Heart right ventricle (tissue), 16 donors: Measurements from ENCODE around the gene EVC. TPM values are rescaled to one million over a fixed set of nuclear protein-coding genes. Genes with fewer than 3 reads are reported as not detected.

Experiments
- ATAC-seq, 8 donors: fragments of 200-7000 bp; cut with Tn5 transposase; one replicate each; pipeline ENCODE4 v1.9.1; 2020; ENCODE audit warnings: mild to moderate bottlenecking in 8 of 8, moderate library complexity in 8 of 8, moderate number of reproducible peaks in 1 of 8
- DNase-seq, 2 donors: peaks; one replicate each; pipeline ENCODE4 v3.0.0-alpha.2; 2020
- H3K27ac ChIP-seq, 10 donors: fragments of 200-600 bp; sonication (generic) in 2 of 10; one replicate each; pipeline versions ENCODE4 v1.5.0 to v1.8.0; 2020 to 2022; ENCODE audit warnings: mild to moderate bottlenecking in 3 of 10
- H3K27me3 ChIP-seq, 7 donors: fragments of 200-600 bp; one replicate each; pipeline ENCODE4 v1.8.0; 2021 to 2022; ENCODE audit warnings: mild to moderate bottlenecking in 2 of 7
- H3K36me3 ChIP-seq, 9 donors: fragments of 200-600 bp; sonication (generic) in 1 of 9; one replicate each; pipeline versions ENCODE4 v1.5.0 to v1.8.0; 2020 to 2022; ENCODE audit warnings: mild to moderate bottlenecking in 2 of 9
- H3K4me1 ChIP-seq, 9 donors: fragments of 200-600 bp; sonication (generic) in 1 of 9; one replicate each; pipeline versions ENCODE4 v1.5.0 to v1.8.0; 2020 to 2022; ENCODE audit warnings: mild to moderate bottlenecking in 4 of 9
- H3K4me3 ChIP-seq, 10 donors: fragments of 200-600 bp; sonication (generic) in 2 of 10; one replicate each; pipeline versions ENCODE4 v1.5.0 to v1.8.0; 2020 to 2022; ENCODE audit warnings: mild to moderate bottlenecking in 7 of 10, moderate library complexity in 2 of 10
- H3K9me3 ChIP-seq, 11 donors: fragments of 200-600 bp in 10 of 11; sonication (generic) in 2 of 11; one replicate each; pipeline versions ENCODE4 v1.5.0 to v1.8.0; 2013 to 2022; ENCODE audit warnings: mild to moderate bottlenecking in 2 of 11, control low read depth in 1 of 11, moderate library complexity in 1 of 11
- WGBS, 2 donors: extraction: QIAGEN DNeasy Blood & Tissue Kit; methylation state at CpG; one replicate each; pipeline ENCODE4 v1.1.7; 2013; ENCODE audit warnings: inconsistent platforms in 1 of 2; 5-methylcytosine and 5-hydroxymethylcytosine counted together
- intact Hi-C, 10 donors: fragments of 100-400 bp; cut with DNase I; formaldehyde crosslinking; loops; one replicate each; pipeline versions ENCODE4 v1.11.1 to v1.14.2; 2022
- polyA plus RNA-seq, 2 donors: library from polyadenylated mRNA; stranded (reverse); fragments of 200-250 nt; gene quantifications; one replicate each; pipeline ENCODE4 v1.2.3, GENCODE V29; 2013
- total RNA-seq, 10 donors: library from RNA; stranded (reverse); fragmentation: NEBNext Ultra II Directional in 3 of 10; extraction: Animal tissue kit (Norgen Biotek cat#: 25700) in 3 of 10; gene quantifications; one replicate each; pipeline versions ENCODE4 v1.2.1 to v1.2.4, GENCODE V29; 2021 to 2023
- TF ChIP-seq, protein P1 (sequence below), 9 donors: fragments of 200-600 bp; sonication (generic) in 2 of 9; IDR thresholded peaks; one replicate each; pipeline versions ENCODE4 v1.5.0 to v1.8.0; 2021 to 2022; ENCODE audit warnings: antibody characterized with exemption in 9 of 9, mild to moderate bottlenecking in 5 of 9, moderate library complexity in 1 of 9
- donor health status: Arrhythmogenic right ventricular cardiomyopathy.
- donor health status: ischemic (EF 13 %, LVEDD 7.1; RV severe dilation, severe dysfunction).
- donor health status: healthy with polysubstance abuse.
- donor health status: DM: no; HTN: yes; CAD: no.
- donor health status: DM: no; HTN: no; CAD: no.
- donor health status: ischemic (EF 25% LVEDD 6.9; RV normal size, moderate dysfunction).
- donor health status: ischemic (EF 25% LVEDD 5.7; RV mildly dilated, moderate dysfunction).
- donor health status: healthy.
- donor health status: DM: yes; HTN: yes; CAD: no.
- donor health status: Ischemic cardiomyopathy.
- donor health status: ischemic (EF 35%, LVEDD 5.7; RV mildly dilated, moderate dysfunction).
- donor health status: nonischemic (EF 11% LVEDD 7.7; RV severe dilation, severe dysfunction).
- donor health status: DM: yes; HTN: yes; CAD: no.
- donor health status: PGD.
- donor health status: ischemic (EF 29% LVEDD 5.4; RV normal size, mild dysfunction).
- donor health status: nonischemic (EF 23%, LVEDD 6.1; RV moderate dilation, normal function).

Gene EVC
- total and polyA plus RNA-seq, 12 donors: 0.97 to 7.5 (median 4.8) TPM

DNA sequence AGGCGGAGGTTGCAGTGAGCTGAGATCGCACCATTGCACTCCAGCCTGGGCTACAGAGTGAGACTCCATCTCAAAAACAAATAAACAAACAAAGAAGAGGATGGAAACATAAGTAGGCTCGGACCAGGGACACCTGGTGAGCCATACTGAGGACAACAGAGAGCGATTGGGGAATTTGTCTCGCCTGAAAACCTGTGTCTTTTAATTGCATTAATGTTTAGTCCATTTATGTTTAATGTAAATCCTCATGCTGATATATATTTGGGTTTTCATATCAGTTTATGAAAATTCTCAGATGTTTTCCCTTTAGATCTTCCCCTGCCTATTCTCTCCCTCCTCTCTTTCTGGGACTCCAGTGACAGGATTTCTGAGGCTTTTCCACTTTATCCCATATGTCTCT lies 84.6 kb downstream of the EVC start:
- Histone ChIP-seq H3K27me3 (no peaks in the 10 kb centered on the region), H3K36me3 (peaks cover 0 to 40% (median 0%) of the 10 kb centered on the region in 9 donors), H3K4me3 (no peak overlapping the region), H3K9me3 (no peaks in the 10 kb centered on the region), H3K4me1 (no peaks in the 10 kb centered on the region), H3K27ac (no peak overlapping the region)
- no peak for ATAC-seq
- no peak for DNase-seq
- TF ChIP-seq, protein P1, sequence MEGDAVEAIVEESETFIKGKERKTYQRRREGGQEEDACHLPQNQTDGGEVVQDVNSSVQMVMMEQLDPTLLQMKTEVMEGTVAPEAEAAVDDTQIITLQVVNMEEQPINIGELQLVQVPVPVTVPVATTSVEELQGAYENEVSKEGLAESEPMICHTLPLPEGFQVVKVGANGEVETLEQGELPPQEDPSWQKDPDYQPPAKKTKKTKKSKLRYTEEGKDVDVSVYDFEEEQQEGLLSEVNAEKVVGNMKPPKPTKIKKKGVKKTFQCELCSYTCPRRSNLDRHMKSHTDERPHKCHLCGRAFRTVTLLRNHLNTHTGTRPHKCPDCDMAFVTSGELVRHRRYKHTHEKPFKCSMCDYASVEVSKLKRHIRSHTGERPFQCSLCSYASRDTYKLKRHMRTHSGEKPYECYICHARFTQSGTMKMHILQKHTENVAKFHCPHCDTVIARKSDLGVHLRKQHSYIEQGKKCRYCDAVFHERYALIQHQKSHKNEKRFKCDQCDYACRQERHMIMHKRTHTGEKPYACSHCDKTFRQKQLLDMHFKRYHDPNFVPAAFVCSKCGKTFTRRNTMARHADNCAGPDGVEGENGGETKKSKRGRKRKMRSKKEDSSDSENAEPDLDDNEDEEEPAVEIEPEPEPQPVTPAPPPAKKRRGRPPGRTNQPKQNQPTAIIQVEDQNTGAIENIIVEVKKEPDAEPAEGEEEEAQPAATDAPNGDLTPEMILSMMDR (IDR thresholded peaks at IDR 0.05): no peak
- 89 to 98% methylated on average over 5 of the region's 5 CpGs for WGBS, 2 donors
- intact Hi-C loops: no loop called here

DNA sequence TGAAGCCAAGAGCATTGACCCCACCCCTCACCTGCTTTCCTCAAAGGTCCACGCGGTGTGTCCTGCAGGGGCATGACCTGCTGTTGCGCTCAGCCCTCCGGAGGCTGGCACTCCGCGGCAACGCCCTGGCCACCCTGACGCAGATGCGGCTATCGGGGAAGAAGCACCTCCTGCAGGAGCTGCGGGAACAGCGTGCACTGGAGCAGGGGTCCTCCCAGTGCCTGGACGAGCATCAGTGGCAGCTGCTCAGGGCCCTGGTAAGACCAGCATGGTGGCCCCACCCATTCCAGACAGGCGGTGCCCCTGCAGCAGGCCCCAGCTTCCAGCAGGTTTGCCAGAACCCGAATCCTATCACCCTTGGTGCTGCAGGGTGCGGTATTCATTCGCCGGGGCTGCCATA lies 86.0 kb downstream of the EVC start:
- TF ChIP-seq, protein P1 (IDR thresholded peaks at IDR 0.05): no peak
- DNase-seq (no peak), ATAC-seq (peak in 1 of 8 donors; percentile 28)
- H3K4me3 ChIP-seq: no peak overlapping the region
- intact Hi-C loops: no loop called here
- no peak overlapping the region for H3K27ac ChIP-seq
- WGBS, 2 donors: 94 to 96% methylated on average over 18 of the region's 18 CpGs
- no peaks in the 10 kb centered on the region for H3K4me1 ChIP-seq
- H3K27me3 ChIP-seq: no peaks in the 10 kb centered on the region
- H3K9me3 ChIP-seq: no peaks in the 10 kb centered on the region
- H3K36me3 ChIP-seq: peaks cover 0 to 46% (median 0%) of the 10 kb centered on the region in 9 donors

DNA sequence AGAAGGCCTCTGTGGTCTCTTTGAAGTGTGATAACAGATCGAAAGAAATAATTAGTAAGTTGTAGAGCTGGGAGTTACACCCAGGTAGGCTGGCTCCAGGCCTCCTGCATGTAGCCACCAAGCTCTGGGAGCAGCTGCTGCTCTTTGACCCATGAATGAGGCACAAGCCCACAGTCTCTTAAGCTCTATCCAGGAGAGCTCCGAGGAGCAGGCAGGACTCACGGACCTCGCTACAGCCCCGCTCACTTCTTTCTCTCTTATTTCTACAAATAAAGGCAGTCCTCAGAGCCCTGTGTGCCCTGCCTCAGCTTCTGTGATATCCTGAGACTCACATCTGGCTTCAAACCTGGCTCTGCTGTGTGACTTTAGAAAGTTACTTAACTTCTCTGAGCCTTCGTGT lies 86.9 kb downstream of the EVC start:
- ATAC-seq (no peak), DNase-seq (no peak)
- Histone ChIP-seq H3K4me3 (no peak overlapping the region), H3K9me3 (no peaks in the 10 kb centered on the region), H3K4me1 (no peaks in the 10 kb centered on the region), H3K36me3 (peaks cover 0 to 50% (median 0%) of the 10 kb centered on the region in 9 donors), H3K27me3 (no peaks in the 10 kb centered on the region), H3K27ac (no peak overlapping the region)
- TF ChIP-seq, protein P1 (IDR thresholded peaks at IDR 0.05): no peak
- WGBS, 2 donors: 93 to 94% methylated on average over 6 of the region's 6 CpGs
- intact Hi-C loops: no loop called here

DNA sequence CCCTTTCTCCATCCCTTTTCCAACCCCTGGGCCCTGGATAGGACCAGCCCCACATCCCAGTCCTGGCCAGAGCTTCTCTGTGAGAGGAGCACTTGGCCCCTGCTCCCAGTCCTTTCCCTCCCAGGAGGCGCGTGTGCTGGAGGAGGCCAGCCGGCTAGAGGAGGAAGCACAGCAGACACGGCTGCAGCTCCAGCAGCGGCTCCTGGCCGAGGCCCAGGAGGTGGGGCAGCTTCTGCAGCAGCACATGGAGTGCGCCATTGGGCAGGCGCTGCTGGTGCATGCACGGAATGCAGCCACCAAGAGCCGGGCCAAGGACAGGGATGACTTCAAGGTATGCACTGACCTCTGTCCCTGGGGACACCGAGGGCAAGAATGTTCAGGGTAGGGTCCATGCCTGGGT lies 87.5 kb downstream of the EVC start:
- DNase-seq (peak; percentile 14 to 52), ATAC-seq (peak; percentile 34 to 82 (median 74))
- no peak overlapping the region for H3K4me3 ChIP-seq
- no peaks in the 10 kb centered on the region for H3K4me1 ChIP-seq
- TF ChIP-seq, protein P1 (IDR thresholded peaks at IDR 0.05): no peak
- intact Hi-C loops: no loop called here
- H3K9me3 ChIP-seq: no peaks in the 10 kb centered on the region
- H3K27me3 ChIP-seq: no peaks in the 10 kb centered on the region
- peaks cover 0 to 48% (median 0%) of the 10 kb centered on the region in 9 donors for H3K36me3 ChIP-seq
- 46 to 58% methylated on average over 11 of the region's 11 CpGs for WGBS, 2 donors
- H3K27ac ChIP-seq: no peak overlapping the region
